Measurements from ENCODE around the gene ETV7. TPM values are rescaled to one million over a fixed set of nuclear protein-coding genes. Genes with fewer than 3 reads are reported as not detected.

Gene ETV7
- total and polyA plus RNA-seq, 8 donors: 0.16 to 4.6 (median 1.1) TPM

DNA sequence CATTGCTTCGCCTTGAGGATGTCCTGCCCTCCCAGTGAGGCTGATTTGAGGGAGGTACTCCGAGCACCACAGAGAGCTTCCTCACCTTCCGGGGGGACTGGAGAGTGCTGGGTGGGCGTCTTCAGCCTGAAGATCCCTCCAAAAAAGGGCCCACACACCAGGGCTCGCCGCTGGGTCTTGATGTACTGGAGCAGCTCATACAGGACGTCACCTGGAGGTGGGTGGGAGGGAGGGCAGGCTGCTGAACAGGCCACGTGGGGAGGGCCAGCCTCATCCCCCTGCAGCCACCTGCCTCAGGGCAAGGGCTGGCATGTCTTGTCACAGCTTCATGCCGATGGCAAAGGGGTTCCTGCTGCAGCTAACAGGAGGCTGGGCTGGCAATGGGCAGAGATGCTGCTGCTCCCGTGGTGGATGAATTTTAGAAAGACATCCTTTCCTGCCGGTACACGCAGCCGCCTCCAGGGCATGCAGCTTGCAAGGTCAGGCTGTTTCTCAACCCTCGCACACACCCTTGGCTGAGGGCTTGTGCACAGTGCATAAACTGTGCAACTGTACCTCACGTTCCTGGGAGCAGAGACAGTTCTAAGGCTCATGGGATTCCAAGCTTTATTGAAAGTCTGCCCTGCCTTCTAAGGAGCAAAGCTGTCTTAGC lies 14.0 kb downstream of the ETV7 start:
- intact Hi-C loops (cut with DNase I): no loop called here
- H3K36me3 ChIP-seq: no peaks in the 10 kb centered on the region
- FAIRE-seq (no peak), DNase-seq (no peak), ATAC-seq (no peak)
- no peaks in the 10 kb centered on the region for H3K4me1 ChIP-seq
- H3K27ac ChIP-seq: no peak overlapping the region
- WGBS, 2 donors: 48 to 54% methylated on average over 15 of the region's 15 CpGs
- no peaks in the 10 kb centered on the region for H3K27me3 ChIP-seq
- TF ChIP-seq, protein P1, sequence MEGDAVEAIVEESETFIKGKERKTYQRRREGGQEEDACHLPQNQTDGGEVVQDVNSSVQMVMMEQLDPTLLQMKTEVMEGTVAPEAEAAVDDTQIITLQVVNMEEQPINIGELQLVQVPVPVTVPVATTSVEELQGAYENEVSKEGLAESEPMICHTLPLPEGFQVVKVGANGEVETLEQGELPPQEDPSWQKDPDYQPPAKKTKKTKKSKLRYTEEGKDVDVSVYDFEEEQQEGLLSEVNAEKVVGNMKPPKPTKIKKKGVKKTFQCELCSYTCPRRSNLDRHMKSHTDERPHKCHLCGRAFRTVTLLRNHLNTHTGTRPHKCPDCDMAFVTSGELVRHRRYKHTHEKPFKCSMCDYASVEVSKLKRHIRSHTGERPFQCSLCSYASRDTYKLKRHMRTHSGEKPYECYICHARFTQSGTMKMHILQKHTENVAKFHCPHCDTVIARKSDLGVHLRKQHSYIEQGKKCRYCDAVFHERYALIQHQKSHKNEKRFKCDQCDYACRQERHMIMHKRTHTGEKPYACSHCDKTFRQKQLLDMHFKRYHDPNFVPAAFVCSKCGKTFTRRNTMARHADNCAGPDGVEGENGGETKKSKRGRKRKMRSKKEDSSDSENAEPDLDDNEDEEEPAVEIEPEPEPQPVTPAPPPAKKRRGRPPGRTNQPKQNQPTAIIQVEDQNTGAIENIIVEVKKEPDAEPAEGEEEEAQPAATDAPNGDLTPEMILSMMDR (IDR thresholded peaks at IDR 0.05): no peak
- no peaks in the 10 kb centered on the region for H3K9me3 ChIP-seq
- H3K4me3 ChIP-seq: no peak overlapping the region

- WGBS, 2 donors: 87 to 91% methylated on average over 6 of the region's 6 CpGs
- DNase-seq (no peak), FAIRE-seq (no peak), ATAC-seq (no peak)
- H3K27me3 ChIP-seq: no peaks in the 10 kb centered on the region
- no peaks in the 10 kb centered on the region for H3K9me3 ChIP-seq
- no peaks in the 10 kb centered on the region for H3K4me1 ChIP-seq
- TF ChIP-seq, protein P1 (IDR thresholded peaks at IDR 0.05): no peak
- H3K36me3 ChIP-seq: no peaks in the 10 kb centered on the region
- intact Hi-C loops (cut with DNase I): no loop called here
- no peak overlapping the region for H3K27ac ChIP-seq
- H3K4me3 ChIP-seq: no peak overlapping the region
These were observed 15.4 kb downstream of the ETV7 start for GRCh38 chr6:36372088-36372487.

GRCh38 chr6:36371211-36371610 lies 16.3 kb downstream of the ETV7 start:
- ATAC-seq (no peak), FAIRE-seq (no peak), DNase-seq (no peak)
- no peaks in the 10 kb centered on the region for H3K36me3 ChIP-seq
- no peak overlapping the region for H3K27ac ChIP-seq
- H3K9me3 ChIP-seq: no peaks in the 10 kb centered on the region
- 82 to 88% methylated on average over 9 of the region's 9 CpGs for WGBS, 2 donors
- no peak overlapping the region for H3K4me3 ChIP-seq
- no peaks in the 10 kb centered on the region for H3K27me3 ChIP-seq
- H3K4me1 ChIP-seq: no peaks in the 10 kb centered on the region
- intact Hi-C loops (cut with DNase I): no loop called here
- TF ChIP-seq, protein P1 (IDR thresholded peaks at IDR 0.05): no peak

- H3K36me3 ChIP-seq: no peaks in the 10 kb centered on the region
- no peaks in the 10 kb centered on the region for H3K9me3 ChIP-seq
- TF ChIP-seq, protein P1 (IDR thresholded peaks at IDR 0.05): no peak
- intact Hi-C loops (cut with DNase I): no loop called here
- DNase-seq (no peak), FAIRE-seq (no peak), ATAC-seq (no peak)
- 89 to 91% methylated on average over 2 of the region's 2 CpGs for WGBS, 2 donors
- no peak overlapping the region for H3K4me3 ChIP-seq
- H3K27me3 ChIP-seq: no peaks in the 10 kb centered on the region
- no peak overlapping the region for H3K27ac ChIP-seq
- H3K4me1 ChIP-seq: no peaks in the 10 kb centered on the region
These were observed 16.8 kb downstream of the ETV7 start for GRCh38 chr6:36370638-36371037.

All from pancreas (tissue), 10 donors.